C4-2B (cell line): Measurements from ENCODE around the gene SLC35D2.

ENCODE experiments used
- ZFX ChIP-seq: fragments of 450-650 bp; IDR thresholded peaks from 2 replicates; pipeline ENCODE4 v1.6.1; 2017
- TF ChIP-seq, protein P1 (sequence below): fragments of 450-650 bp; conservative IDR thresholded peaks from 2 replicates; pipeline ENCODE4 v1.5.1; 2017; ENCODE audit warnings: mild to moderate bottlenecking

DNA sequence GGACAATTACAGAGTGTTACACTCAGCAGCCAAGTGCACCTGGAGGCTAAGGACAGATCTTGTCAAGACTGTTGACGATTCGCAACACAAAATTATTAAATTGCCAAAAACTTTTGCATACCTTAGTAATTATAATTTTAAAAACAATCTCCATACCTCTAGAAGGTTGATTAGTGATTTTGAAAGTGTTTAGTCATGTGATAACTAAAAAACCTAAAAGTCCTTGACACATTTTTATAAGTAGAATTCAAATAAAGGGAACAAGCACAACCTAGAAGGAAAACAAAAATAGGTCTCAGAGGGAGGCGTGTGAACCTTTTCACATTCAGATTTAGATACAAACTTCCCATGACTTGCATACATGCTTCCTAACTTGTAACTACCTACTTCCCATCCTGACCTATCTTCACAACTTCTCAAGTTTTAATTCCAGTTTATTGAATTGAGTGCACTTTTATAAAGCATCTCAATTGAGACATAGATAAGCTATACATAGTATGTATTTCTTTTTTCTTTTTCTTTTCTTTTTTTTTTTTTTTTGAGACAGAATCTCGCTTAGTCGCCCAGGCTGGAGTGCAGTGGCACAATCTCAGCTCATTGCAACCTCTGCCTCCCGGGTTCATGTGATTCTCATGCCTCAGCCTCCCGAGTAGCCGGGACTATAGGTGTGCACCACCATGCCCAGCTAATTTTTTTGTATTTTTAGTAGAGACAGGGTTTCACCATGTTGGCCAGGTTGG lies 28.8 kb upstream of the SLC35D2 start:
- TF ChIP-seq, protein P1, sequence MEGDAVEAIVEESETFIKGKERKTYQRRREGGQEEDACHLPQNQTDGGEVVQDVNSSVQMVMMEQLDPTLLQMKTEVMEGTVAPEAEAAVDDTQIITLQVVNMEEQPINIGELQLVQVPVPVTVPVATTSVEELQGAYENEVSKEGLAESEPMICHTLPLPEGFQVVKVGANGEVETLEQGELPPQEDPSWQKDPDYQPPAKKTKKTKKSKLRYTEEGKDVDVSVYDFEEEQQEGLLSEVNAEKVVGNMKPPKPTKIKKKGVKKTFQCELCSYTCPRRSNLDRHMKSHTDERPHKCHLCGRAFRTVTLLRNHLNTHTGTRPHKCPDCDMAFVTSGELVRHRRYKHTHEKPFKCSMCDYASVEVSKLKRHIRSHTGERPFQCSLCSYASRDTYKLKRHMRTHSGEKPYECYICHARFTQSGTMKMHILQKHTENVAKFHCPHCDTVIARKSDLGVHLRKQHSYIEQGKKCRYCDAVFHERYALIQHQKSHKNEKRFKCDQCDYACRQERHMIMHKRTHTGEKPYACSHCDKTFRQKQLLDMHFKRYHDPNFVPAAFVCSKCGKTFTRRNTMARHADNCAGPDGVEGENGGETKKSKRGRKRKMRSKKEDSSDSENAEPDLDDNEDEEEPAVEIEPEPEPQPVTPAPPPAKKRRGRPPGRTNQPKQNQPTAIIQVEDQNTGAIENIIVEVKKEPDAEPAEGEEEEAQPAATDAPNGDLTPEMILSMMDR: no peak
- no peak for TF ChIP-seq ZFX
